Right lobe of liver (tissue), 6 donors: Measurements from ENCODE around the gene ALDH4A1. TPM values are rescaled to one million over a fixed set of nuclear protein-coding genes. Genes with fewer than 3 reads are reported as not detected.

Experiments used
- ATAC-seq, 4 donors: fragments of 200-7000 bp; cut with Tn5 transposase; one replicate each; pipeline ENCODE4 v1.9.1; 2020; ENCODE audit warnings: mild to moderate bottlenecking in 4 of 4, moderate library complexity in 4 of 4
- DNase-seq, 3 donors: peaks; one replicate each; pipeline ENCODE4 v3.0.0-alpha.2; 2020
- H3K27ac ChIP-seq, 3 donors: fragments of 200-600 bp; one replicate each; pipeline ENCODE4 v1.8.0; 2022
- H3K27me3 ChIP-seq, 2 donors: fragments of 200-600 bp; one replicate each; pipeline ENCODE4 v1.8.0; 2022
- H3K36me3 ChIP-seq, 4 donors: fragments of 200-600 bp; sonication (generic) in 1 of 4; one replicate each; pipeline versions ENCODE4 v1.5.1 to v1.8.0; 2017 to 2022; ENCODE audit warnings: control low read depth in 1 of 4
- H3K4me1 ChIP-seq, 4 donors: fragments of 200-600 bp; sonication (generic) in 1 of 4; one replicate each; pipeline versions ENCODE4 v1.5.1 to v1.8.0; 2017 to 2022; ENCODE audit warnings: control low read depth in 1 of 4
- H3K4me3 ChIP-seq, 3 donors: fragments of 200-600 bp; one replicate each; pipeline ENCODE4 v1.8.0; 2022
- H3K9me3 ChIP-seq, 4 donors: fragments of 200-600 bp; sonication (generic) in 1 of 4; one replicate each; pipeline versions ENCODE4 v1.5.1 to v1.8.0; 2017 to 2022; ENCODE audit warnings: control low read depth in 1 of 4
- POLR2A ChIP-seq: fragments of 450-650 bp; IDR thresholded peaks from one replicate; pipeline ENCODE4 v1.6.1; 2017; ENCODE audit warnings: antibody characterized with exemption, mild to moderate bottlenecking
- WGBS: methylation state at CpG from one replicate; pipeline ENCODE4 v1.1.6; 2018; ENCODE audit warnings: low coverage, low lambda C conversion rate; ENCODE audit not compliant: insufficient coverage; ENCODE audit errors: missing lambda C conversion rate; 5-methylcytosine and 5-hydroxymethylcytosine counted together
- intact Hi-C, 2 donors: fragments of 100-400 bp; cut with DNase I; formaldehyde crosslinking; loops; one replicate each; pipeline versions ENCODE4 v1.11.2 to v1.14.1; 2022
- long read RNA-seq: library from polyadenylated mRNA; unstranded; transcript quantifications from one replicate; pipeline ENCODE4 v2.0.0, GENCODE V29; 2019
- total RNA-seq, 6 experiments: library from RNA; depleted of rRNA in 2 of 6; stranded (reverse); fragments of >200 nt in 2 of 6; fragmentation: NEBNext Ultra II Directional in 3 of 6; extraction: Animal tissue kit (Norgen Biotek cat#: 25700) in 3 of 6; gene quantifications; one replicate each; pipeline versions ENCODE4 v1.1.0 to v1.2.4, GENCODE V29; 2016 to 2023
- TF ChIP-seq, protein P1 (sequence below), 4 donors: fragments of 200-600 bp in 3 of 4; fragments of 450-650 bp in 1 of 4; IDR thresholded peaks; one replicate each; pipeline versions ENCODE4 v1.5.1 to v1.8.0; 2016 to 2022; ENCODE audit warnings: antibody characterized with exemption in 4 of 4, mild to moderate bottlenecking in 2 of 4
- donor health status: DM: no; HTN: yes; CAD: no.
- donor health status: DM: no; HTN: no; CAD: no.
- donor health status: DM: no; HTN: no; CAD: no.
- donor health status: DM: no; HTN: yes; CAD: no.
- donor health status: DM: no; HTN: yes; CAD: no.

Gene ALDH4A1, protein sequence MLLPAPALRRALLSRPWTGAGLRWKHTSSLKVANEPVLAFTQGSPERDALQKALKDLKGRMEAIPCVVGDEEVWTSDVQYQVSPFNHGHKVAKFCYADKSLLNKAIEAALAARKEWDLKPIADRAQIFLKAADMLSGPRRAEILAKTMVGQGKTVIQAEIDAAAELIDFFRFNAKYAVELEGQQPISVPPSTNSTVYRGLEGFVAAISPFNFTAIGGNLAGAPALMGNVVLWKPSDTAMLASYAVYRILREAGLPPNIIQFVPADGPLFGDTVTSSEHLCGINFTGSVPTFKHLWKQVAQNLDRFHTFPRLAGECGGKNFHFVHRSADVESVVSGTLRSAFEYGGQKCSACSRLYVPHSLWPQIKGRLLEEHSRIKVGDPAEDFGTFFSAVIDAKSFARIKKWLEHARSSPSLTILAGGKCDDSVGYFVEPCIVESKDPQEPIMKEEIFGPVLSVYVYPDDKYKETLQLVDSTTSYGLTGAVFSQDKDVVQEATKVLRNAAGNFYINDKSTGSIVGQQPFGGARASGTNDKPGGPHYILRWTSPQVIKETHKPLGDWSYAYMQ
- 100 to 1,000 TPM; 218 to 364 (median 265) TPM for total RNA-seq
- long read RNA-seq, transcript ALDH4A1-202 (15 exons, 3,363 nt), result major isoform, 49 of 84 reads
- long read RNA-seq, partial matches to known transcripts, result 34 of 84 reads
- long read RNA-seq, other reads (novel, unspliced or antisense), result 1 of 84 reads

DNA sequence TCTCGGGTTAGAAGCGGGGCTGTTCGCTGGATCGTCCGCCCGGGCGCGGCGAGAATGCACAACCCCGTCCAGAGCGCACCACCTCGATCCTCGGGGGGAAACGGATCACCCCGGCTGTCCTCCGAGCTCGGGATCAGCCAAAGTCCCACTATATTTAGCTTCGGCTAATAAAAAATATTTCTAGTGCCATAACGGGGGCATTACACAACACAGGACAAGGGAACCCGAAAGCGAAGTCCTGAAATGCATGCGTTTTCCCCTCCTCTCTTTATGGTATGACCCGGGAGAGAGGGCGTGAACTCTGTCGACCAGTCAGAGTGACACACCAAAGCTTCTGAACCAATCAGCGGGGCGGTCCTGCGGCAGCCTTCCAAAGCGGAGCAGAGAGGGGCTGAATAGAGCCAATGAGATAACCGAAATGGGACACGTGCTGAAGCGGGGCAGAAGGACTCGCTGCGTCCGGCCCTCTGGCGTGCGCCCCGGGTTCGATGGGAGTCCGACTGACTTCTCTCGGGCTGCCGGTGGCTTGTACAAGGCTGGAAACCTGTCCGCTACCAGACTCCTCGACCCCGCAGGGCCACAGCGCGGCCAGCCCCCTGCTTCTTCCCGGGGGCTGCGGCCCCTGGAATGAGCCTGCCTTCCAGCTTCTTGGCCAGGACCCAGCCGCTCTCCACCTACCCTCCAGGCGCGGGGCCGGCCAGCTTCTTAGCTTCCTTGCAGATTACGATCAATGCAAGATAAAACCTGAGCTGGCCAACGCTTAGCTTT is at the start of gene ALDH4A1:
ALDH4A1 (minus strand) TSS at position 33 of the 768 bp plus-strand sequence; CDS start at position 1, 32 bp downstream.
- intact Hi-C loops, result no loop called here
- peak; percentile 39 for TF ChIP-seq POLR2A
- TF ChIP-seq, protein P1, sequence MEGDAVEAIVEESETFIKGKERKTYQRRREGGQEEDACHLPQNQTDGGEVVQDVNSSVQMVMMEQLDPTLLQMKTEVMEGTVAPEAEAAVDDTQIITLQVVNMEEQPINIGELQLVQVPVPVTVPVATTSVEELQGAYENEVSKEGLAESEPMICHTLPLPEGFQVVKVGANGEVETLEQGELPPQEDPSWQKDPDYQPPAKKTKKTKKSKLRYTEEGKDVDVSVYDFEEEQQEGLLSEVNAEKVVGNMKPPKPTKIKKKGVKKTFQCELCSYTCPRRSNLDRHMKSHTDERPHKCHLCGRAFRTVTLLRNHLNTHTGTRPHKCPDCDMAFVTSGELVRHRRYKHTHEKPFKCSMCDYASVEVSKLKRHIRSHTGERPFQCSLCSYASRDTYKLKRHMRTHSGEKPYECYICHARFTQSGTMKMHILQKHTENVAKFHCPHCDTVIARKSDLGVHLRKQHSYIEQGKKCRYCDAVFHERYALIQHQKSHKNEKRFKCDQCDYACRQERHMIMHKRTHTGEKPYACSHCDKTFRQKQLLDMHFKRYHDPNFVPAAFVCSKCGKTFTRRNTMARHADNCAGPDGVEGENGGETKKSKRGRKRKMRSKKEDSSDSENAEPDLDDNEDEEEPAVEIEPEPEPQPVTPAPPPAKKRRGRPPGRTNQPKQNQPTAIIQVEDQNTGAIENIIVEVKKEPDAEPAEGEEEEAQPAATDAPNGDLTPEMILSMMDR (IDR thresholded peaks at IDR 0.05), result no peak
- Histone ChIP-seq H3K4me3 (peak within 1 kb of the TSS; percentile 92 to 99 (median 94)), H3K27me3 (no peaks in the 10 kb centered on the region), H3K36me3 (peaks cover 0 to 3% (median under 1%) of the 10 kb centered on the region in 4 donors), H3K9me3 (no peaks in the 10 kb centered on the region), H3K27ac (peak within 1 kb of the TSS; percentile 77 to 96 (median 89)), H3K4me1 (peaks cover 0 to 30% (median 12%) of the 10 kb centered on the region in 4 donors)
- peak; percentile 97 to 100 (median 99) for DNase-seq
- WGBS, result 0% methylated on average over 17 of the region's 55 CpGs
- ATAC-seq, result peak; percentile 78 to 88 (median 80)

DNA sequence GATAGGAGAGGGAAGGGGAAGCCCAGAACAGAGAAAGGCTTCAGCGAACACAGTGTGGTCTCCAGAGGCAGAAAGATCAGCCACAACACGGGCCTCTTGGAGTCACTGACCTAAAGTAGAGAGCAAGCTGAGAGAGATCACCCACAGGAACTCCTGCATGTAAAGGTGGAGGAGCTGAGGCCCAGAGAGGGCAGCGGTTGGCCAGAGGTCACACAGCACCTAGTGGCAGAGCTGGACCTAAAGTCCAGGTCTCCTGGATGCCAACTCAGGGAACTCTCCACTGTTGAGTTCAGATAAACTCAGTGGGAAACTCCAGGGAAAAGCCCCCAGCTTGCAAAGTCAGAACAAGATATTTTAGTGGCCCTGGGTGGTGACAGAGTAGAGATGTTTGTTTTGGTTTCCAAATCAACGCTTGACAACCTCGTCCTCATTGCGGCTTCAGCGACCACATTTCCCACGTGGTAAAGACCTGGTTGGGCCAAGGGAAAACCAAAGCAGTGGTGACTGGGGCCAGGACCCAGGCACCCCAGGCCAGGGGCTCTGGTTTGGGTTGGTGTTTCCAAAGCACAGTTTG is 49.5 kb upstream of the ALDH4A1 start:
- WGBS, result 20% methylated on average over 7 of the region's 8 CpGs
- peak in 1 of 3 donors; percentile 54 for DNase-seq

DNA sequence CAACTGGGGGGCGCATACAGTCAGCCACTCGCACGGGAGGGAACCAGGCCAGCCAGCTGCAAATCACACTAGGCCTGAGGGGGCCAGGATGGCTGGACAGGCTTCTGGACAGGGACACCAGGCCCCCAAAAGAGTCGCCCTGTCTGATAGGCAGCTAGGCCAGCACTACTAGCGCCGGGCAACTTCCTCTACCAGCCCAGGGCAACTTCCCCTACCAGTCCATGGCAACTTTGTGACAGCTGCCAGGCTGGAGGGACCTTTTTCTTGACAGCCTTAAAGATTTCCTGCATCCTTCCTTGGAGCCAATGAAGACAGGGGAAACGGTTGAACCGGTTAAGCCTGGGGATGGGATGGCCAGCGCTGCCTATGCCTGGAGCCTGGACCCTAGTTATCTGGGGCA is 49.1 kb upstream of the ALDH4A1 start:
- no peak for ATAC-seq

More for the DNA sequence above, 49.5 kb upstream of the ALDH4A1 start:
- no peak overlapping the region for H3K4me3 ChIP-seq
- H3K4me1 ChIP-seq, result peaks cover 0 to 75% (median 31%) of the 10 kb centered on the region in 4 donors
- TF ChIP-seq, protein P1 (IDR thresholded peaks at IDR 0.05), result no peak
- TF ChIP-seq POLR2A, result no peak
- ATAC-seq, result no peak
- no peaks in the 10 kb centered on the region for H3K9me3 ChIP-seq
- no peaks in the 10 kb centered on the region for H3K36me3 ChIP-seq
- intact Hi-C loops, result loop anchor here in 1 of 2 donors (10.0 kb wide), 1 partner anchor 53 kb away; no protein-coding TSS in a partner anchor
- H3K27ac ChIP-seq, result peak overlapping the region; percentile 66 to 84 (median 82)
- H3K27me3 ChIP-seq, result no peaks in the 10 kb centered on the region

DNA sequence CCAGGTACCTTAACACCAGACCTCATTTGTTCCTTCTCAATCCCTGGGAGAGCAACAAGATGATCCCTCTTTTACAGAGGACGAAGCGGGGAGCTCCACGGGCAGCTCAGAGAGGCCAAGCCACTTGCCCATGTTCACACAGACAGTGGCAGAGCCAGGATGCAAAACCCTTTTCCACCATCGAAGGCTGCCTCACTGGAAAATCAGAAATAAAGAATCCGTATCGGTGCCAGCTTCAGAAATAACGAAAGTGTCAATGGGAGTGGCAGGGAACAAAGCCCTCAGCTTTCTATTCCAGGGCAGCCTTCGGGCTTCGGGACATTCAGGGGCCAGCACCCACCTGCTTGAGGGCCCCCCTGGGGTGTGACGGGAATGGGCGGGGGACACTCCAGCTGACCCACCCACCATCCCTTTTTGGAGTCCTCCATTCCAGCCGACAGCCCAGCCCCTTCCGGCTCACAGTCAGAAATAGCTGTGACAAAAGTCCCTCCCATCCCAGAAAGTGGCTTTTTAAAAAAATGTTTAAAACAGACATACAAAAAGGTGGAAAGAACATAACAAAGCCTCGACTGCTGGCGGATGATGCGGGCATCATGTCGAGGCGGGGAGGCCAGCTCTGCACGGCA is 48.2 kb upstream of the ALDH4A1 start:
- TF ChIP-seq, protein P1 (IDR thresholded peaks at IDR 0.05), result no peak
- no peak for TF ChIP-seq POLR2A
- peak overlapping the region in 1 of 3 donors; percentile 29 for H3K4me3 ChIP-seq
- DNase-seq (peak in 2 of 3 donors; percentile 48 to 61), ATAC-seq (peak in 1 of 4 donors; percentile 8)
- no peaks in the 10 kb centered on the region for H3K27me3 ChIP-seq
- H3K27ac ChIP-seq, result peak overlapping the region; percentile 66 to 84 (median 82)
- 53% methylated on average over 11 of the region's 19 CpGs for WGBS
- peaks cover 0 to 78% (median 34%) of the 10 kb centered on the region in 4 donors for H3K4me1 ChIP-seq
- intact Hi-C loops, result loop anchor here in 1 of 2 donors (10.0 kb wide), 1 partner anchor 54 kb away; no protein-coding TSS in a partner anchor
- no peaks in the 10 kb centered on the region for H3K9me3 ChIP-seq
- no peaks in the 10 kb centered on the region for H3K36me3 ChIP-seq

More for the DNA sequence above, 49.1 kb upstream of the ALDH4A1 start:
- no peak for TF ChIP-seq POLR2A
- intact Hi-C loops, result loop anchor here in 1 of 2 donors (10.0 kb wide), 1 partner anchor 53 kb away; no protein-coding TSS in a partner anchor
- peak in 1 of 3 donors; percentile 55 for DNase-seq
- Histone ChIP-seq H3K9me3 (no peaks in the 10 kb centered on the region), H3K27ac (peak overlapping the region; percentile 66 to 84 (median 82)), H3K4me3 (no peak overlapping the region), H3K36me3 (no peaks in the 10 kb centered on the region), H3K27me3 (no peaks in the 10 kb centered on the region), H3K4me1 (peaks cover 0 to 78% (median 31%) of the 10 kb centered on the region in 4 donors)
- WGBS, result 47% methylated on average over 7 of the region's 9 CpGs
